DOHH2 (cell line): Measurements from ENCODE around the gene PDE7B.

Experiments
- H3F3A ChIP-seq: fragments of 200-600 bp; sonication (generic), shearing (Covaris generic); 2 replicates; pipeline ENCODE4 v1.6.0; 2016; ENCODE audit warnings: antibody characterized with exemption, mild to moderate bottlenecking; ENCODE audit not compliant: control insufficient read depth, insufficient read depth
- H3K27ac ChIP-seq: fragments of 200-600 bp; sonication (generic); 2 replicates; pipeline ENCODE4 v1.5.1; 2014; ENCODE audit warnings: low read depth, mild to moderate bottlenecking, low read length, moderate library complexity
- H3K27me3 ChIP-seq: fragments of 200-600 bp; sonication (generic); 2 replicates; pipeline ENCODE4 v1.6.1; 2014; ENCODE audit warnings: mild to moderate bottlenecking, low read length, mixed read lengths; ENCODE audit not compliant: control insufficient read depth
- H3K36me3 ChIP-seq: fragments of 200-600 bp; sonication (generic); 2 replicates; pipeline ENCODE4 v1.6.1; 2014; ENCODE audit warnings: mild to moderate bottlenecking, low read length, moderate library complexity, mixed read lengths; ENCODE audit not compliant: control insufficient read depth
- H3K4me1 ChIP-seq: fragments of 200-600 bp; sonication (generic); 2 replicates; pipeline ENCODE4 v1.6.1; 2014; ENCODE audit warnings: mild to moderate bottlenecking, low read length, mixed read lengths; ENCODE audit not compliant: control insufficient read depth
- H3K4me2 ChIP-seq: fragments of 200-600 bp; sonication (generic); 2 replicates; pipeline ENCODE4 v1.6.0; 2014; ENCODE audit warnings: mild to moderate bottlenecking, low read length, moderate library complexity
- H3K4me3 ChIP-seq: fragments of 200-600 bp; sonication (generic); 2 replicates; pipeline ENCODE4 v1.5.1; 2014; ENCODE audit warnings: mild to moderate bottlenecking, low read length, mixed read lengths
- H3K79me2 ChIP-seq: fragments of 200-600 bp; sonication (generic); 2 replicates; pipeline ENCODE4 v1.6.1; 2014; ENCODE audit warnings: mild to moderate bottlenecking, low read length, mixed read lengths; ENCODE audit not compliant: control insufficient read depth
- H3K9me2 ChIP-seq: fragments of 200-600 bp; sonication (generic); replicated peaks from 2 replicates; pipeline ENCODE4 v1.6.1; 2014; ENCODE audit warnings: mild to moderate bottlenecking, low read length, mixed read lengths; ENCODE audit not compliant: control insufficient read depth
- H3K9me3 ChIP-seq: fragments of 200-600 bp; sonication (generic); 2 replicates; pipeline ENCODE4 v1.6.1; 2014; ENCODE audit warnings: antibody characterized with exemption, low read length, mixed read lengths; ENCODE audit not compliant: control insufficient read depth, insufficient read depth
- H4K20me1 ChIP-seq: fragments of 200-600 bp; sonication (generic); 2 replicates; pipeline ENCODE4 v1.6.0; 2014; ENCODE audit warnings: low read depth, mild to moderate bottlenecking, antibody characterized with exemption, low read length, moderate library complexity; ENCODE audit not compliant: control insufficient read depth, insufficient read depth
- EZH2phosphoT487 ChIP-seq: fragments of 200-600 bp; sonication (generic); IDR thresholded peaks from 2 replicates; pipeline ENCODE4 v1.6.1; 2017; ENCODE audit warnings: borderline replicate concordance, mild to moderate bottlenecking, antibody characterized with exemption, low read length, moderate library complexity, mixed read lengths
- TF ChIP-seq, protein P1 (sequence below): fragments of 200-600 bp; sonication (generic); IDR thresholded peaks from one replicate; pipeline ENCODE4 v1.5.1; 2014; ENCODE audit warnings: antibody characterized with exemption, mild to moderate bottlenecking, low read depth, low read length; ENCODE audit not compliant: poor library complexity, severe bottlenecking

PDE7B gene

DNA sequence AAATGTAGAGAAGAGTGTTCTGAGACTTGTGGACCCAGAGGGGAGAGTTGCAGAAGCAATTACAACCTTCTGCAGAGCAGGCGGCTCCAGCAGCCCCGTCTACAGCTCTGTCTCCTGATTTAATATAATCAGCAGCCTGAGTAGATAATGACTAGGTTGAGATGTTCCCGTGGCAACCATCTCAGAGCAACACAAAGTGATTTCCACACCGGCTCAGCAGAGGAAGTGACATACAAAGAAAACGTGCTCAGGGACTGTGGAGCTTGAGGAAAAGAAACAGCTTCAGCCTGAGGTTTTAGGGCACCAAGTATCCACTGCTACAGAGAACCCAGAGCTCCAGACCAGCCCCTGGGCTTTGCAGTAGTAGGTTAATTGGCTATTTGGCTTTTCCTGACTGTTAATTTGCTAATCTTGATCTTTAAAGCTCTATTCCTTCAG lies 262.3 kb downstream of the PDE7B start:
- Histone ChIP-seq H4K20me1 (no peaks in the 10 kb centered on the region), H3K27ac (no peak overlapping the region), H3K36me3 (no peaks in the 10 kb centered on the region), H3K9me3 (no peaks in the 10 kb centered on the region), H3F3A (no peaks in the 10 kb centered on the region), H3K4me3 (no peak overlapping the region), H3K79me2 (no peaks in the 10 kb centered on the region), H3K27me3 (no peaks in the 10 kb centered on the region), H3K4me1 (no peaks in the 10 kb centered on the region), H3K9me2 (no peaks in the 10 kb centered on the region), H3K4me2 (no peak overlapping the region)
- TF ChIP-seq, protein P1, sequence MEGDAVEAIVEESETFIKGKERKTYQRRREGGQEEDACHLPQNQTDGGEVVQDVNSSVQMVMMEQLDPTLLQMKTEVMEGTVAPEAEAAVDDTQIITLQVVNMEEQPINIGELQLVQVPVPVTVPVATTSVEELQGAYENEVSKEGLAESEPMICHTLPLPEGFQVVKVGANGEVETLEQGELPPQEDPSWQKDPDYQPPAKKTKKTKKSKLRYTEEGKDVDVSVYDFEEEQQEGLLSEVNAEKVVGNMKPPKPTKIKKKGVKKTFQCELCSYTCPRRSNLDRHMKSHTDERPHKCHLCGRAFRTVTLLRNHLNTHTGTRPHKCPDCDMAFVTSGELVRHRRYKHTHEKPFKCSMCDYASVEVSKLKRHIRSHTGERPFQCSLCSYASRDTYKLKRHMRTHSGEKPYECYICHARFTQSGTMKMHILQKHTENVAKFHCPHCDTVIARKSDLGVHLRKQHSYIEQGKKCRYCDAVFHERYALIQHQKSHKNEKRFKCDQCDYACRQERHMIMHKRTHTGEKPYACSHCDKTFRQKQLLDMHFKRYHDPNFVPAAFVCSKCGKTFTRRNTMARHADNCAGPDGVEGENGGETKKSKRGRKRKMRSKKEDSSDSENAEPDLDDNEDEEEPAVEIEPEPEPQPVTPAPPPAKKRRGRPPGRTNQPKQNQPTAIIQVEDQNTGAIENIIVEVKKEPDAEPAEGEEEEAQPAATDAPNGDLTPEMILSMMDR = no peak
- no peak for TF ChIP-seq EZH2phosphoT487

DNA sequence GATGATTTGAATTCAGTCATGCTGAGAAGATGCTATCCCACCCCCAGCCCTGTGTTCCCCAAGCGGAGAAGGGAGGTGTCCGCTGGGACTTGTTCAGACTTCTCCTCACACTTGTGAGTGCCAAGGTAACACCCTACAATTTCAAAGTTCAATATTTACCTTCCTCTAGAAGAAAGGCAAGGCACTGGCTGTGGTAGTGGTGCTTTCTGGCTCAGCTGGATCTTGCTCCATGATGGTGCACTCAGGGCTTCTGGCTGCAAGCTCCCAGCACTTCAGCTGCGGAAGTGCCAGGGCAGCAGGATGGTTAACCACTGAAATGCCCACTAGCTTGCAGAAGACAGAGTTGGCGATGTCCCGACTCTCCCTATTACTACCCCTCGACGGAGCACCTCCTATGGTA lies 263.2 kb downstream of the PDE7B start:
- TF ChIP-seq, protein P1 = no peak
- TF ChIP-seq EZH2phosphoT487 = no peak
- Histone ChIP-seq H3K4me3 (no peak overlapping the region), H3K9me2 (no peaks in the 10 kb centered on the region), H3K4me2 (no peak overlapping the region), H3K27me3 (no peaks in the 10 kb centered on the region), H3K79me2 (no peaks in the 10 kb centered on the region), H3K4me1 (no peaks in the 10 kb centered on the region), H3K27ac (no peak overlapping the region), H4K20me1 (no peaks in the 10 kb centered on the region), H3F3A (no peaks in the 10 kb centered on the region), H3K9me3 (no peaks in the 10 kb centered on the region), H3K36me3 (no peaks in the 10 kb centered on the region)

DNA sequence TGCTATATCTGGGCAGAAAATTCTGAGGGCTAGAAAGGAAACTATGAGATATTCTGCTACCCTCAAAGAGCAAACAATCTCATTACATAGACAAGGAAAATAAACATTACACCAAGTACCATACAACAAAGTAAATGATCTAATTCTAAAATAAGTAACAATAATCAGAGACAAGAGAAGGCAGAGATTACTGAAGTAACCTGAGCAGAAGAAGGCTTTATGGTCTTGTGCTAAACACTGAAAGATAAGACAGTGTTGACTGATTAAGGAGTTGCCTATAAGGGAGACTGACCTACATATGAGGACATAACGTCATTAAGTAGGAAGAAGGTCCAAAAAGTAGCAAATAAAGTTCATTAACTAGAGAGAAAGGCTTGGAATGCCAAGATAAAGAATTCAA lies 264.4 kb downstream of the PDE7B start:
- Histone ChIP-seq H3K4me2 (no peak overlapping the region), H3K27me3 (no peaks in the 10 kb centered on the region), H3K27ac (no peak overlapping the region), H3F3A (no peaks in the 10 kb centered on the region), H3K79me2 (no peaks in the 10 kb centered on the region), H3K36me3 (no peaks in the 10 kb centered on the region), H3K4me3 (no peak overlapping the region), H3K4me1 (no peaks in the 10 kb centered on the region), H3K9me3 (no peaks in the 10 kb centered on the region), H4K20me1 (no peaks in the 10 kb centered on the region), H3K9me2 (no peaks in the 10 kb centered on the region)
- TF ChIP-seq, protein P1 = no peak
- TF ChIP-seq EZH2phosphoT487 = no peak

DNA sequence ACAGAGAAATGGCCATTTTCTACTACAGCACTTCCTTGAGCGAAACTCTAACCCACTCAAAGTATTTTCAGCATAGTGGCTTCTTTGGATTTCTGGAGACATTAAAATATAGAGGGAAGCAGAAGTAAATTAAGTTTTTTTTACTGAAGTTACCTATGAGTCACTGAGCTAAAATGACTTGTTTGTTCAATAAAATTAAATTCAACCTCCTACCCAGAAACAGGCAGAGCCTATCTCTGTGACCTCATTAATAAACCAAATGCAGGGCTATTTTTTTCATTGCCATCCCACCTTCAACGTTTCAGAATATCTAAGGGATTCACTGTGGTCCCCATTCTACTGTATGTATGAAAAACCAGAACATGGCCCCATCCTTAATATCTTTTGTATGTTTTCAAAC lies 265.6 kb downstream of the PDE7B start:
- TF ChIP-seq EZH2phosphoT487 = no peak
- TF ChIP-seq, protein P1 = no peak
- Histone ChIP-seq H3K27ac (no peak overlapping the region), H3F3A (no peaks in the 10 kb centered on the region), H3K4me1 (no peaks in the 10 kb centered on the region), H3K36me3 (no peaks in the 10 kb centered on the region), H3K27me3 (no peaks in the 10 kb centered on the region), H4K20me1 (no peaks in the 10 kb centered on the region), H3K79me2 (no peaks in the 10 kb centered on the region), H3K9me3 (no peaks in the 10 kb centered on the region), H3K9me2 (no peaks in the 10 kb centered on the region), H3K4me3 (no peak overlapping the region), H3K4me2 (no peak overlapping the region)
